B cell (primary cell): ENCODE data around the gene DACT1.

Experiments used
- EZH2 ChIP-seq: IDR thresholded peaks from 2 replicates; pipeline ENCODE4 v1.6.1; 2012; ENCODE audit warnings: borderline replicate concordance, low read depth, mild to moderate bottlenecking, moderate library complexity, low read length; ENCODE audit not compliant: insufficient read depth, poor library complexity, severe bottlenecking
- TF ChIP-seq, protein P1 (sequence below): fragments of 200-600 bp; IDR thresholded peaks from one replicate; pipeline ENCODE4 v1.8.0; 2022; ENCODE audit warnings: antibody characterized with exemption, mild to moderate bottlenecking

DNA sequence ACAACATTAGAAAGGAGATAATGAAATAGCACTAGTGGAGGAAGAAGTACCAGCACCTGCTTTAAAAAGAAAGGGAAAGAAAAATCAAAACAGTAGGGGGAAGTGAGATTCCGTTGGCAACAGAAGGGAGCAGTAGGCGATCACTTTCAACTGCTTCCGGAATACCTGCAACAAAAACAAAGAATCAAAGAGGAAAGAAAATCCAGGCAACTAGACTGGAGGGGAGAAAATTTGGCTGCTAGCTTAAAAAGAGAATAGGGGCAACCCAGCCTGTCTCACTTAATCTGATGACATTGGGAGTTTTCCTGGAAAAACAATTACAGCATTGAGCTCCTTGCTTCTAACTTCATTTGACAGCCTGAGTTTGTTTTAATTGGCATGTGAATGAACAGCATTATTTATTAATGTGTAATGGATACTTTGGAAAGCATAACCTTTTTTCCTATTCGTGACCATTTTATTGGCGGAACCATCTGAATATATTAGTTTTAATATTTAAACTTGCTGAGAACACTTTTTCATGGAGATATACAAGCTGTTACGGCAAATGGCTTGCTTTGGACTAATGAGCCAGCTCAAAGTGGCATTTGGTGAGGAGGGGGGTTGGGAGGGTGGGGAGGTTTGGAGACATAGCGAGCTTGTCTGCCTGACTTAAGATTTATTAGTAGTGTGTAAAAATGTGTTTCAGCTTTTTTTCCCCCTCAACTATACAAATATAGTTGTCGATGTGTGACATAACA lies 2.5 kb upstream of the DACT1 start:
- TF ChIP-seq, protein P1, sequence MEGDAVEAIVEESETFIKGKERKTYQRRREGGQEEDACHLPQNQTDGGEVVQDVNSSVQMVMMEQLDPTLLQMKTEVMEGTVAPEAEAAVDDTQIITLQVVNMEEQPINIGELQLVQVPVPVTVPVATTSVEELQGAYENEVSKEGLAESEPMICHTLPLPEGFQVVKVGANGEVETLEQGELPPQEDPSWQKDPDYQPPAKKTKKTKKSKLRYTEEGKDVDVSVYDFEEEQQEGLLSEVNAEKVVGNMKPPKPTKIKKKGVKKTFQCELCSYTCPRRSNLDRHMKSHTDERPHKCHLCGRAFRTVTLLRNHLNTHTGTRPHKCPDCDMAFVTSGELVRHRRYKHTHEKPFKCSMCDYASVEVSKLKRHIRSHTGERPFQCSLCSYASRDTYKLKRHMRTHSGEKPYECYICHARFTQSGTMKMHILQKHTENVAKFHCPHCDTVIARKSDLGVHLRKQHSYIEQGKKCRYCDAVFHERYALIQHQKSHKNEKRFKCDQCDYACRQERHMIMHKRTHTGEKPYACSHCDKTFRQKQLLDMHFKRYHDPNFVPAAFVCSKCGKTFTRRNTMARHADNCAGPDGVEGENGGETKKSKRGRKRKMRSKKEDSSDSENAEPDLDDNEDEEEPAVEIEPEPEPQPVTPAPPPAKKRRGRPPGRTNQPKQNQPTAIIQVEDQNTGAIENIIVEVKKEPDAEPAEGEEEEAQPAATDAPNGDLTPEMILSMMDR: no peak
- no peak for TF ChIP-seq EZH2
